GM12864 (cell line): ENCODE results near the gene NDST1.

Experiments used
- DNase-seq: peaks from one replicate; pipeline ENCODE4 v3.0.0-alpha.2; 2011; ENCODE audit warnings: low read depth
- H3K4me3 ChIP-seq: 2 replicates; pipeline ENCODE4 v1.5.1; 2011; ENCODE audit warnings: mild to moderate bottlenecking, low read depth, low read length, control low read depth
- CTCF ChIP-seq: IDR thresholded peaks from 2 replicates; pipeline ENCODE4 v1.5.1; 2011; ENCODE audit warnings: low read depth, mild to moderate bottlenecking, moderate library complexity, low read length, control low read depth, inconsistent platforms; ENCODE audit errors: missing control alignments

The NDST1 gene

GRCh38 chr5:150506571-150507473, 1.1 kb upstream of the NDST1 start:
- no peak for DNase-seq
- no peak for TF ChIP-seq CTCF
- H3K4me3 ChIP-seq = no peak overlapping the region

- H3K4me3 ChIP-seq = no peak overlapping the region
These were observed 328 bp downstream of the NDST1 start for GRCh38 chr5:150508277-150508640.

GRCh38 chr5:150508828-150509227, 897 bp downstream of the NDST1 start:
- H3K4me3 ChIP-seq = no peak overlapping the region
- DNase-seq = no peak
- TF ChIP-seq CTCF = no peak

More at GRCh38 chr5:150508277-150508640, 328 bp downstream of the NDST1 start:
- TF ChIP-seq CTCF = no peak
- no peak for DNase-seq

GRCh38 chr5:150509992-150510391, 2.1 kb downstream of the NDST1 start:
- TF ChIP-seq CTCF = no peak
- DNase-seq = no peak
- H3K4me3 ChIP-seq = no peak overlapping the region

- TF ChIP-seq CTCF = no peak
- no peak overlapping the region for H3K4me3 ChIP-seq
- no peak for DNase-seq
These were observed 2.7 kb downstream of the NDST1 start for GRCh38 chr5:150510460-150511263.

GRCh38 chr5:150511578-150512367, 3.8 kb downstream of the NDST1 start:
- DNase-seq = no peak
- no peak for TF ChIP-seq CTCF
- H3K4me3 ChIP-seq = no peak overlapping the region
